ENCODE results near the gene BRD4.

DNA sequence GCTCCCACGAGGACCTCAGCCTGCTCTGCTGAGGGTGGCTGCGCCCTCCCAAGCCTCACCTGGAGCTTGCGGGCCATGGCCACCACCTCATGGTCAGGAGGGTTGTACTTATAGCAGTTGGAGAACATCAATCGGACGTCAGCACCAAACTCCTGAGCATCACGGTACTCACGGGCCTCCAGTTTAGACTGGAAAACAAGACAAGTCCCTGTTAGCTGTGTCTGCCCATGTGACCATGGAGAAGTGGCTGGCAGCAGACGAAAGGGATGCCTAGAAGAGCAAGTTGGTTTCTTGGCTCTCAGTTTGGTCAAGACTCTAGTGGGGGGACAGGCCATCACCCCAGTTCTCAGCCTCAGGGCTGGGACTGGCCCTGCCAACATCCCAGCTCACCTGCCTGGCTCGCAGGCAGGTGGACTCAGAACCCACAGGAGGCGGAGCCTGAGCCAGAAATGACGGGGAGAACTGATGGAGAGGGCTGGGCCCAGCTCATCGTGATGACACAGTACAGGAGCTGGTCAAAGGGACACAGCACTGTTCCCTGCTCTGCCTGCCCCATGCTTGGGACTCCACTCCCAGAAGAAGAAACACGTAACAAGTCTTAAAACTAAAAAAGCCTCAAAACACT, 68.9 kb downstream of the BRD4 start:
- TF ChIP-seq, protein P1, sequence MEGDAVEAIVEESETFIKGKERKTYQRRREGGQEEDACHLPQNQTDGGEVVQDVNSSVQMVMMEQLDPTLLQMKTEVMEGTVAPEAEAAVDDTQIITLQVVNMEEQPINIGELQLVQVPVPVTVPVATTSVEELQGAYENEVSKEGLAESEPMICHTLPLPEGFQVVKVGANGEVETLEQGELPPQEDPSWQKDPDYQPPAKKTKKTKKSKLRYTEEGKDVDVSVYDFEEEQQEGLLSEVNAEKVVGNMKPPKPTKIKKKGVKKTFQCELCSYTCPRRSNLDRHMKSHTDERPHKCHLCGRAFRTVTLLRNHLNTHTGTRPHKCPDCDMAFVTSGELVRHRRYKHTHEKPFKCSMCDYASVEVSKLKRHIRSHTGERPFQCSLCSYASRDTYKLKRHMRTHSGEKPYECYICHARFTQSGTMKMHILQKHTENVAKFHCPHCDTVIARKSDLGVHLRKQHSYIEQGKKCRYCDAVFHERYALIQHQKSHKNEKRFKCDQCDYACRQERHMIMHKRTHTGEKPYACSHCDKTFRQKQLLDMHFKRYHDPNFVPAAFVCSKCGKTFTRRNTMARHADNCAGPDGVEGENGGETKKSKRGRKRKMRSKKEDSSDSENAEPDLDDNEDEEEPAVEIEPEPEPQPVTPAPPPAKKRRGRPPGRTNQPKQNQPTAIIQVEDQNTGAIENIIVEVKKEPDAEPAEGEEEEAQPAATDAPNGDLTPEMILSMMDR (IDR thresholded peaks at IDR 0.05): no peak
- no peak for TF ChIP-seq POLR2A (IDR thresholded peaks at IDR 0.05)

Measured in upper lobe of left lung (tissue), 4 donors.